ENCODE measurements around the gene SVEP1. TPM values are rescaled to one million over a fixed set of nuclear protein-coding genes. Genes with fewer than 3 reads are reported as not detected.
A peak's percentile ranks its signal among the peaks of the same experiment; 100 is the strongest.

The SVEP1 gene
- total and polyA plus RNA-seq, 2 experiments from 2014 or later: 5.3 to 14.6 TPM

DNA sequence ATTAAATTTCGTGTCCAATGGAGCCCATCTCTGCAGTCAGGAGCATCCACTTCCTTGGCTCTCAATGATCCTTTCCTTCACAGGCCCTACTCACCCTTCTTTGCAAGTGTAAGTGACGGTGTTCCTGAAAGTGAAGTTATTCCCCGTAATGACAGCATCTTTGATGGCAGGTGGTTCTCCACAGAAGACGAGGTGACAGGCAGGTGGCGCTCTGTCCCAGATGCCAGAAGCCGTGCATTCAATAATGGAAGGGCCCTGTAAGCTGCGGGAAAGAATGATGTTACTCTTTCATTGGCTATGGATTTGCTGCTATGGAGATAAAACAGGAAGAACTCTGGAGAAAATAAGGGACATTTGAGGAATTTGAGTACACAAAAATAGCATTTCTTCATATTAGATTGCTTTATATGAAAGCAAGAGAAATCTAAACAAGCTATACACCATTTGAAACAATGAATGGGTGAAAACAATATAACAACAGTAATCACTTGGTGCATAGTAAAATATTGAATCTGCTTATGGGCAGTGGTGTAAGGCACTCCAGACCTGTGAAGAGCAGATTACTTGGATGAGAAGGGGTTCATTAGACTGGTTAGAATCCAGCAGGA lies 151.9 kb downstream of the SVEP1 start:
- H4K20me1 ChIP-seq (ENCODE audit: insufficient read depth, poor library complexity, severe bottlenecking): no peaks in the 10 kb centered on the region
- WGBS (ENCODE audit: low lambda C conversion rate, missing lambda C conversion rate): 40% methylated on average over 7 of the region's 7 CpGs
- TF ChIP-seq EZH2phosphoT487 (IDR thresholded peaks at IDR 0.05; ENCODE audit: low read depth, severe bottlenecking, unreplicated experiment) (no peak), CTCF (IDR thresholded peaks at IDR 0.05; ENCODE audit: poor library complexity) (peak; percentile 57)
- peak; percentile 69 for DNase-seq (ENCODE audit: low spot score)
- H2AFZ ChIP-seq: no peak overlapping the region
- no peaks in the 10 kb centered on the region for H3K9me2 ChIP-seq (replicated peaks; ENCODE audit: insufficient read depth)
- H3K36me3 ChIP-seq (replicated peaks; ENCODE audit: insufficient read depth, low read depth): no peaks in the 10 kb centered on the region
- no peaks in the 10 kb centered on the region for H3K9me3 ChIP-seq (ENCODE audit: low read depth)
- no peak overlapping the region for H3K4me2 ChIP-seq
- no peaks in the 10 kb centered on the region for H3K4me1 ChIP-seq (ENCODE audit: insufficient read depth)
- H3K4me3 ChIP-seq: no peak overlapping the region
- H3K27ac ChIP-seq: no peak overlapping the region
- H3K27me3 ChIP-seq: no peaks in the 10 kb centered on the region
- H3K79me2 ChIP-seq: no peaks in the 10 kb centered on the region

DNA sequence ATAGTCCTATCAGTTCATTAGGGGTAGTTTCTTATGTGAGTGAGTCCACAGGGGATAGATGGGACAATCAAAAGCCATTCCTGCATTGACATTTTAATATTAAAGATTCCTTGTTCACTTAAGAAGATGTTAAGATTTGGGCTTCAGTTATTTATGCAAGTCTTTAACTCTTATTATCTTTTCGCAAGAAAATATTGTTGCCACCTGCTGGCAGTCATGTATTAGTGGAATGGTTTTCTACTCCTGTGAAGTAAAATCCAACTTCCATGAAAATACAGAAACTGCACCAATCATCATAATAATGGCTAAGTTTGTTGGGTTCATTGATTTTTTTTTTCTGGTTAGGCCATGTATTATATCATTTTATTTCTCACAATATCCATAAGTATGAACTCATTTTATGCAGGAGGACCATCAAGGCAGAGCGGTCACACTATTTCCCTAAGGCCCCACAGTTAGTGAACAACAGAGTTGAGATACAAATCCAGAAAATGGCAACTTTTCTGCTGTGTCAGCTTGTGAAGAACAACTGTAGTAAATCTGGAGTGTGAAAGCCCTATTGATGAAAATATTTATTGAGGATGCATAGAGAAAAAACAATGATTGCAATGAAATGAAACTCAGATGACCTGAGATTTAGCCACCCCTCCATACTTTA lies 153.4 kb downstream of the SVEP1 start:
- TF ChIP-seq CTCF (IDR thresholded peaks at IDR 0.05; ENCODE audit: poor library complexity) (peak; percentile 41), EZH2 (IDR thresholded peaks at IDR 0.05; ENCODE audit: borderline replicate concordance) (no peak)

GRCh38 chr9:110414471-110414870 lies 165.1 kb downstream of the SVEP1 start:
- Histone ChIP-seq H3K9me3 (ENCODE audit: low read depth) (no peaks in the 10 kb centered on the region), H3K27ac (no peak overlapping the region), H2AFZ (no peak overlapping the region), H3K36me3 (replicated peaks; ENCODE audit: insufficient read depth, low read depth) (no peaks in the 10 kb centered on the region), H3K4me1 (ENCODE audit: insufficient read depth) (no peaks in the 10 kb centered on the region), H3K9me2 (replicated peaks; ENCODE audit: insufficient read depth) (no peaks in the 10 kb centered on the region), H4K20me1 (ENCODE audit: insufficient read depth, poor library complexity, severe bottlenecking) (no peaks in the 10 kb centered on the region), H3K4me3 (no peak overlapping the region), H3K4me2 (no peak overlapping the region), H3K27me3 (no peaks in the 10 kb centered on the region), H3K79me2 (no peaks in the 10 kb centered on the region)
- 76% methylated on average over 2 of the region's 2 CpGs for WGBS (ENCODE audit: low lambda C conversion rate, missing lambda C conversion rate)
- no peak for DNase-seq (ENCODE audit: low spot score)
- TF ChIP-seq EZH2phosphoT487 (IDR thresholded peaks at IDR 0.05; ENCODE audit: low read depth, severe bottlenecking, unreplicated experiment) (no peak), EZH2 (IDR thresholded peaks at IDR 0.05; ENCODE audit: borderline replicate concordance) (no peak), CTCF (IDR thresholded peaks at IDR 0.05; ENCODE audit: poor library complexity) (no peak)

More for the DNA sequence above, 153.4 kb downstream of the SVEP1 start:
- Histone ChIP-seq H3K79me2 (no peaks in the 10 kb centered on the region), H3K4me1 (ENCODE audit: insufficient read depth) (no peaks in the 10 kb centered on the region), H3K27ac (no peak overlapping the region), H3K4me3 (no peak overlapping the region), H3K9me2 (replicated peaks; ENCODE audit: insufficient read depth) (no peaks in the 10 kb centered on the region), H4K20me1 (ENCODE audit: insufficient read depth, poor library complexity, severe bottlenecking) (no peaks in the 10 kb centered on the region), H2AFZ (no peak overlapping the region), H3K36me3 (replicated peaks; ENCODE audit: insufficient read depth, low read depth) (no peaks in the 10 kb centered on the region), H3K9me3 (ENCODE audit: low read depth) (no peaks in the 10 kb centered on the region), H3K27me3 (no peaks in the 10 kb centered on the region), H3K4me2 (no peak overlapping the region)
- 92% methylated on average over 2 of the region's 2 CpGs for WGBS (ENCODE audit: low lambda C conversion rate, missing lambda C conversion rate)
- peak; percentile 17 for DNase-seq (ENCODE audit: low spot score)

Measured in hepatocyte (in vitro differentiated cells).